GM19438 (cell line): ENCODE measurements around the gene TH.

Experiments used
- ATAC-seq: cut with Tn5 transposase; IDR thresholded peaks from one replicate; pipeline ENCODE4 v1.9.1; 2021; ENCODE audit warnings: low read depth; ENCODE audit not compliant: unreplicated experiment

TH gene

DNA sequence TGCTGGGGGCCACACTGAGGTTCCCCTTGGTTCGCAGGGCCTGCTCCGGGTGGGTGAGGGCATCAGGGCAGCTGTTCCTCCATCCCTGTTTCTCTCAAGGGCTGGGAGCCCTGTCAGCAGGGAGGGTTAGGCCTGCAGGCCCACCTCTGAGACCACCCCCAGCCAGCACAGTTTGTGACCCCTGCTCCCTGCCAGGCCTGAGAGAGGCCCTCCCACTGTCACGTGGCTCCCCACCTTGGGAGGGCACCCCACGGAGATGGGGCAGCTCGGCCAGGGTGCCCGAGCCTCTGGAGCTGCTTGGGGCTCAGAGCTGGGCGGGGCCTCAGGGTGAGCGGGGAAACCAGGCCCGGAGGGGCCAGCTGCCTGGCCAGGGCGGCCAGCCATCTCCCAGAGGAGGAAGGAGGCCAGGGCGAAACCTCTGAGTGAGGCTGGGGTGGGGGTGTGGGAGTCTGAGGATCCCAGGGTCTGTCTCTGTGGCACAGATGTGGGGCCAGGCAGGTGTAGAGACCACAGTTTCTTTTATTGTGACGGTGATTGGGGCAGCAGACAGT lies 8.1 kb downstream of the TH start:
- ATAC-seq: no peak

DNA sequence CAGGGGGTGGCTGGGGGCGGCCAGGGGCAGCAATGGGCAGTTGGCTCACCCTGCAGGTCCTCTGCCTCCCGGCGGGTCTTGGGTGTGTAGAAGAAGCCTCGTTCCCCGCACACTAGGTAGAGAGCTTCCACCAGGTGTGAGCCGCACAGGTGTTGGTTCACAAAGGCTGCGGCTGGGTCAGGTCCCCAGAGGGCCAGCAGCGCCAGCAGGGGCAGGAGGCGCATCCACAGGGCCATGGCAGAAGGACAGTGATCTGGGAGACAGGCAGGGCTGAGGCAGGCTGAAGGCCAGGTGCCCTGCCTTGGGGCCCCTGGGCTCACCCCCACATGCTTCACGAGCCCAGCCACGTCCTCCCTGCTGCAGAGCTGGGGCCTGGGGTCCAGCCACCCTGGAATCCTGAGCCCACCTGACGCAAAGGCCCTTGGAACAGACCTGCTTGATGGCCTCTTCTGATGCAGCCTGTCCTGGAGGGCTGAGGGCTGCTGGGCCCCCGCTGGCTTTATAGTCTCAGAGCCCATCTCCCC lies 10.8 kb downstream of the TH start, which contains the start of gene INS:
Gene INS (minus strand): TSS at position 474 of the 524 bp plus-strand sequence. CDS start 238 bp downstream, at position 236.
- no peak for ATAC-seq

DNA sequence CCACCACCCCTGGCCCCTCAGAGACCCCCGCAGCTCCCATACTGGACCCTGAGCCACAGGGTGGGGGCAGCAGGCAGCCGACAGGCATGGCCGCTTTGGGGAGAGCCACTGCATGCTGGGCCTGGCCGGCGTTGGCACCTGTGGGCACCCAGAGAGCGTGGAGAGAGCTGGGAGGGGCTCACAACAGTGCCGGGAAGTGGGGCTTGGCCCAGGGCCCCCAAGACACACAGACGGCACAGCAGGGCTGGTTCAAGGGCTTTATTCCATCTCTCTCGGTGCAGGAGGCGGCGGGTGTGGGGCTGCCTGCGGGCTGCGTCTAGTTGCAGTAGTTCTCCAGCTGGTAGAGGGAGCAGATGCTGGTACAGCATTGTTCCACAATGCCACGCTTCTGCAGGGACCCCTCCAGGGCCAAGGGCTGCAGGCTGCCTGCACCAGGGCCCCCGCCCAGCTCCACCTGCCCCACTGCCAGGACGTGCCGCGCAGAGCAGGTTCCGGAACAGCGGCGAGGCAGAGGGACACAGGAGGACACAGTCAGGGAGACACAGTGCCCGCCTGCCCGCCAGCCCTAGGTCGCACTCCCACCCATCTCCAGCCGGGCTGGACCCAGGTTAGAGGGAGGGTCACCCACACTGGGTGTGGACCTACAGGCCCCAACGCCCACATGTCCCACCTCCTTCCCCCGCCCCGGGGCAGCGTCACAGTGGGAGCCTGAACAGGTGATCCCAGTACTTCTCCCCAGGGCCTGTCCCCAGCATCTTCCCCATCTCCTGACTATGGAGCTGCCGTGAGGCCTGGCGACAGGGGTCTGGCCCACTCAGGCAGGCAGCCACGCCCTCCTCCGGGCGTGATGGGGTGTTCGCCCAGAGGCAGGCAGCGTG lies 11.8 kb downstream of the TH start:
- no peak for ATAC-seq

DNA sequence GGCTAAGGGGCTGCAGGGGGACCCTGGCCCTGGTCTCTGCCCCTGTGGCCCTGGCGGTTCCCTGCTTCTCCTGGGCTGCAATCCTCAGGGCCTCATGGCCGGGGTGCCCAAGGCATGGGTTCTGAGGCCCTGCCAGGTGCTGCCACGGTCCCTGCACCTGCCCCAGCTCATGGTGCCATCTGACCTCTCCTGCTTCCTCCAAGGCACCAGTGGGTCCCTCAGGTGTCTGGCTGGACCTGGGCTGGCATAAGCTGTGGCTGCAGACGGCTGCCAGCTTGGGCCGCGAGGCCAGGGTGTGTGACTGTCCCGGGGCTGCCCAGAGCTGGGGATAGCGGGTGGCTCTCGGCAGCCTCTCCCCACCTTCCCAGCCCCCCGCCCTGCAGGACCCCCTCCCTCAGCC lies 12.6 kb downstream of the TH start:
- ATAC-seq: no peak

DNA sequence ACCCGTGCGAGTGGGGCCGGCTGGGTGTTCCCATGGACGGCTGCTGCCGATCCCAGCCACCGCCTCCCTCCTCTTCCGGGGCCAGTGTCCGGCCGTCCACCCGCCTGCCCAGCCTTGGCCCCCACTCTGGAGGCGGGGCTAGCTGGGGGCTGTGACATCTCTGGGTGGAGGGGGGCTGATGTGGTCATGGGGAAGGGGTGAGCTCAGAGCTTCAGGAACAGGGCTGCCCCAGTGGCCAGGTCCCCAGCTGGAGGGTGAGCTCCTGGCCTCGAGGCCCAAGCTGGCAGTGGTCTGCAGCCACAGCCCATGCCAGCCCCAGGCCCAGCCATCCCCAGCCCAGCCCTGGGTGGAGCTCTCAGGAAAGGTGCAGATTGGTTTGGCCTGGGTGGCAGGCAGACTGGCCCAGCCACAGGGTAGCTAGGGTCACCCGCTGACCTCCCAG lies 13.3 kb downstream of the TH start:
- ATAC-seq: no peak

DNA sequence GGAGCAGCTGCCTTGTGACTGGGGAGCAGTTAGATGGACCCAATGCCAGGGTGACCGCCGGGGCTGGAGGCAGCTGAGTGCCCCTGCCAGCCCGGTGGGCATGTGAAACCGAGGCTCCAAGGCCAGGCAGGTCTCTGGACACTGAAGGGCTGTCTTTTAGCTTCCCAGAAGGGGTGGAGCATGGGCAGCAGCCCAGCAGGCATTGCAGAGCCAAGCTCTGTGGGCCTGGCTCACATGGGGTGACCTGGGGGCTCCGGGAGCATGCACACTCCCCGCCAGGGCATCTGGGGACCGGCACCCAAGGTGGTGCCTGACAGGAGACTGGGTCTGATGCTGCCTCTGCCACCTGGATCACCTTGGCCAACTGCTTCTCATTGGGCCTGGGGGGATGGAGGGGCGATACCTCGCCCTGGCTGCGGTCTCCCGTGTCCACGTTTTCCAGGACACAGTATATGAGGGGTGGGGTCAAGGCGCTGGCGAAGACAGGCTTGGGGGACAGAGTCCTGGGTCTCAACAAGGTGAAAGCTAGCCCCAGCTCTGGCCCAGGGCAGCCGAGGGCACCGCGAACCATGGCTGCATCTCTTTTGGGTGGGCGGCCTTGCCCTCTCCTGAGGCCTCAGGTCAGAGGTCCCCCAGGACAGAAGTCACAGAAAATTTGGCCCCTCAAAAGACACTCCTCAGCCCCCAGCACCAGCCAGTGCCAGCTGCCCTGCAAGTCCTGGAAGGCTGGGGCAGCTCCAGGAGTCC lies 14.1 kb downstream of the TH start:
- ATAC-seq: no peak

DNA sequence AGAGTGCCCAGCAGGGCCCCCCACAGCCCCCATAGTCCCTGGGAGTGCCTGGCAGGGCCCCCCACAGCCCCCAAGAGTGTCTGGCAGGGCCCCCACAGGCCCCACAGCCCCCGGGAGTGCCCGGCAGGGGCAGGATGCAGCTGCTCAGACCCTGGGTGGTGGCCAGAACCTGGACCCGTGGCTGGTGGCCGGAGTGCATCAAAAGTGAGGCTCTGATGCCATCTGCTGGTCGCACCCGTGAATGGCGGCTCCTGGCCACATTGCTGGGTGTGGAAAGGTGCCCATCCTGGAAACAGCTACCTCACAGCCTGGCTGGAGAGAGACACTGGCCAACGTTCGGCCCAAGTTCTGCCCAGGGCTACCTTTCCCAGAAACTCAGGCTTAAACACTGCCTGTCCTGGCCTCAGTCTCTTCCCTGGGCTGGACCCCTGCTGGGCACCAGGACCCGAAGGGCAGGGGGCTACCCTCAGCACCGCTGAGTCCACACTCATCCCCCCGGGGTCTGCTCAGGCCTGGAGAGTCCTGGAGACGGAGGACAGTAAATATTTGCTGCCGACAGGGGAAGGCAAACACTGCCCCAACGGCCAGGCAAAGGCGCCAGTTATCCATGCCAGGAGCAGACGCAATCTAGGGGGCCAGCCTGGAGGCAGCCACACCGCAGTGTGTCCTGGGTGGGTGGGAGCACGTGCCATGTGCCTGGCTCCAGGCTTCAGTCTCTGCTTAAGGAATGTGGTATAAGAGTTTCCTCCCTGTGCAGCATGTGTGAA lies 15.0 kb downstream of the TH start:
- no peak for ATAC-seq

DNA sequence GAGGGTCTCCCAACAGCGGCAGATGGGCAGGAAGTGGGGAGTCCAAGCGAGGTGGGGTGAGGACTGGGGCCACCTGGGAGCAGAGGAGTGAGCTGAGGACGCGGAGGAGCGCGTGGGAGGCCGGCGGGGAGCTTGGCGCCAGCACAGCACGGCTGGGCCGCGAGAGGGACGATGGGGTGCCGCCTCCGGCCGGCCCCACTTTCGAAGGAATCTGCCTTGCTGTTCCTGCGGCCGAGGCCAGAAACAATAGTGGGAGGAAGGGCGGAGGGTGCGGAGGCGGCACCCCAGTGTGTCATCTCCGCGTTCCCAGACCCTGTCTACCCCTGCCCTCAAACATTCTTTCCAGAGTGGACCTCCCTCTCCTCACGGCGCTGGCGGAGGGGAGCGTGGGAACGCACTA lies 16.1 kb downstream of the TH start:
- no peak for ATAC-seq

DNA sequence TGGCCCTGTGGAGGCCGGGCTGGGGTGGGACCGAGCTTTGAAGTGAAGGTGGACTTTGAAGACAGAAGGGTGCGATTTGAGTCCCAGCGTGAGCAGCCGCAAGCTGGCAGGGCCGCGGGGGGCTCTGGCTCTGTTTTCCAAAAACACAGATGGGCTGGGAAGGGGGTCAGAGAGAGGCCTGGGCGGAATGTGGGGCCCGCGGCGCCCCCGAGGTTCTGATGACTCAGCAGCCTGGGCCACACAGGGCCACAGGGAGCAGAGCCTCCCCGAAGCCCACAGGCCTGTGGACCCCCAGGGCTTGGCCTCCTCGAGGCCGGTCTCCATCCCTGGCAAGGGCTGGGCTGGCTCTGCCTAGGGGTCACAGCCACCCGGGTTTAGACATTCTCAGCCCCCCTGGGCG lies 16.7 kb downstream of the TH start:
- ATAC-seq: no peak

DNA sequence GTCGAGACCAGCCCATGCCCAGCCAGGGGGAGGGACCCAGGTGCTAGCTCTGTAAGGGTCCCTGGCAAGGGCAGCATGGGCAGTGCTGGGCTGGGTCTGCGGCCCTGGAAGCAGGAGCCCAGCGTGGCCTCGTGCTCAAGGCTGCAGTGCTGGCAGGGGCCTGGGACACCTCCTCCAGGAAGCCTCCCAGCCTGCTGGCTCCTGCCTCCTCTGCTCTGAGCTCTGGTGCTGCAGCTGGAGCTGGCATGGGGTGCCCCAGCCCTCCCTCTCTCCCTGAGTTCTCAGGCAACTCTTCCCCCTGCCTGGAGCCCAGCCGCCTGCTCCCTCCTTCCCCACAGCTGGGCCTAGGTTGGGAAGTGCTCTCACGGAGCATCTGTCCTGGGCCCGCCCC lies 17.4 kb downstream of the TH start:
- ATAC-seq: no peak

DNA sequence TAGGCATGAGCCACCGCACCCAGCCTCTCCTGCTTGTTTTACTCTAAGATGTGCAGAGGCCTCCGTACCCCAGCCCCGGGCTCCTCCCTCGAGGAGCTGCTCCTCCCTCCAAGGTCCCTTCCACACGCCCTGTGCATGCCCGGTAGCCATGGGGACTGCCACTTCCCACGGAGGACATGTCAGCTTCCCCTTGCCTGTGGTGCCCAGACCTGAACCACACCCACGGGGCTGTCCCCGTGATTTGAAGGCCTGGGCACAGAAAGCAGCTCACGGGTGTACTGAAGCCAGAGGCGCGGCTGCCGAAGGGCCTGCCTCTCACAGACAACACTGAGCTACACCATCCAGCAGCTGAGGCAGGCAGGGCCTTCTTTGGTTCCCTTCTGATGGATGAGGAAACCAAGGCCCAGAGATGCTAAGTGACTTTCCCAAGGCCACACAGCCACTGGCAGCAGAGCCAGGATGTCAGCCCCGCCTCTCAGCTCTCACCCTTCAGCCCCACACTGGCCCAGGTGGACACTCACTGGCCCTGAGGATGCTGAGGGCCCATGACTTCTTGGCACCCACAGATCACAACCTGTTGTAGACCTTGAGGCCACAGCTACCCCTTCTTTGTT lies 17.9 kb downstream of the TH start:
- no peak for ATAC-seq

DNA sequence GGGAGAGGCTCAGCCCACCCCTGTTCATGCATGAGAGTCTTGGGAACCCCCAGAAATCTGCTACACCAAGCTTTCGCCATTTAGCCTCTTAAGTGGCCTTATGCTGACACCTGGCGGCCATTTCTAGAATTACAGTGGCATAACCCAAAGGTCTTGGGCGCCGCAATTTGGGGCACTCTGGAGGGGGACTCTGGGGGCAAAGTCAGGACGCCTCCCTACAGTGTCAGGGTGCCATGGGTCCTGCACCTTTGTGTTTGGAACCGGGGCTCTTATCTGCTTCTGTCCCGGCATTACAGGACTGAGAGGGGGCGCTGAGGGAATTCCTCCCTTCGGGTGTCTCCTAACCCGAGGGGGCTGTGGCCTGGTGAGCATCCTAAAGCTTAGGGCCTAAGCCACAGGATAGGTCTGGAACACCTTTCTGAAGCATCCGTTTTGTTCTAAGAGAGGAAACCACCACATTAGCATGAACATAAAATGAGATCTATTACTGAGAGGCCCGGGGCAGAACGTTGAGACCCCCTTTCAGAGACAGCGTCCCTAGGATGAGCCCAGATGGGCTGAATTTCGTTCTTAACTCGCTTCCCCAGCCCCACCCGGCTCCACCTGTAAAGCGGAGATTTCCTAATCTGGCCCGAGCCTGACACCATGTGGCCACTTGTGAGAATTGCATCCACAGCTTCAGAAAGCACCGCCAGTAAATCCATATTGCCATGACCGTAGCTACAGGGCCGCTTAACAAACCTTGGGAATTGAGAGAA lies 19.9 kb downstream of the TH start:
- no peak for ATAC-seq

DNA sequence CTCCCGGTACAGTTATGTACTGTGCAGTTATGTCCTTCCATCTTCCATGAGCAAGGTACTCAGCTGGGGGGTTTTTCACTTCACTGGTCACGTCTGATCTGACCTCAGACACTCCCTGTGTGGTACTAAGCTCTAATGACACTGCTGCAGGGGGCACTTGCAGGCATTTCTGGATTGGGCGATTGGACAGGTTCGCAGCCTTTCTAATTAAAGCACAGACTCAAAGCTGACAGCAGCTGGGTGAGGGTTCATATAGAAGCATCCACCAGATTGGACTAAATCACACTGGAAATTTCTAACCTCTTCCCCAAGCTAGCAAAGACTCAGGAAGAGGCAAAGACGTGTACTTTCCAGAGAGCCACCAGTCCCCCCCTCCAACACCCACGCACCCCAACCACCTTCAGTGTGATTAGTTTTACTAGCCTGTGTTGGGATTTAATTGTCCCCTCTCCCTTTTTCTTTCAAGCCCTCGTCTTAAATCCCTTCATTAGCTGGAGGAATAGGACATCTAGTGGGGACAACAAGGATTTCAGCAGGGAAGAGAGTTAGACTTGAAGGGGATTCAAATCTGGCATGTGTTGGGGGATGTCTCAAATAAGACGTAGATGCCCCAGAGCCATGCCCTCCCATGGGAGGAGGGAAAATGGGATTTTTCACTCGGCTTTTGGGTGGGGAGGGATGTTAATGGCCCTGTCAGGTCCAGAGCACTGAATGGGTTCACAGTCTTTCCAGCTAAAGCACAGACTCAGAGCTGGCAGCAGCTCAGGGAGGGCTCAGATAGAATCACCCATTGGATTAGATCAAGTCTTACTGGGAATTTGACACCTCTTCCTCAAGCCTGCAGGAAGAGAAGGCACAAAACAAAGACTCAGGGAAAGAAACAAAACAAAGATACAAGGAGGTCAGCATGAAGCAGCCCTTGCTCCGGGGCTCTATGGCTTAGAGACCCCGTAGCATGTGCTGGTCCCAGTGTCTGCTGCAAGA lies 21.5 kb downstream of the TH start:
- no peak for ATAC-seq

DNA sequence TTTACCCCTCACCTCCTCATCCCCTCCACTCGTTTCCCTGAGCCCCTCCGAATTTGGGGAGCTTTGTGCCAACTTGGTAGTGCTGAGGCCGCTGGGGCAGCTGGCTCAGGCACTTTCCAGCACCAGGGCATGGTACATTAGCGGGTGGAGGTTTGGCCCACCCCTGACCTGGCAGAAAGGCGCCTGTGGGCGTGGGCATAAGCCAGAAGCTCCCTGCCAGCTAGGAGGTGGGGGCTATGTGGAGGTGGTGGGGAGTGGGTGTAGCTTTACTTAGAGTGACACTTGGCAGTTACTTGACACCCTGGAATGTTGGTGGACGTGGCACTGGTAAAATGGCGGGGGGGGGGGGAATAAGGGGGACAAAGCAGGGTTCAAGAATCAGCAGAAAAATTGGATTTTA lies 22.2 kb downstream of the TH start:
- no peak for ATAC-seq

DNA sequence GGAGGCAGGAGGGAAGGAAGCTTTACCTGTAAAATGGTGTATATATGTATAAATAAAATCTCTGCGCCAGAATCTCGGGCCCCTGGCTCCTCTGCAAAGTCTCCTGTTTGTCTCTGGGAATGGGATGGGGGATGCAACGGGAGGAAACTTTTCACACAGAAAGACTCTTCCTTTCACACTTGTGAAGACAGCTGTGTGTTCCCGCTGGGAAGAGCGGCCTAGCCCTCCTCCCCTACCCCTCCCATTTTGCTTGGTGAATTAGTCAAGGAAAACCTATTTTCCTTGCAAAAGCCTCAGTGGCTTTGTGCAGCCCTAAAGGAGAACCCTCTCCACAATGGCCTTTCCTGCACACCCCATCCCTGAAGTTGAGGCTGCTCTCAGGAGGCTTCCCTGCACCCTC lies 23.0 kb downstream of the TH start:
- no peak for ATAC-seq

DNA sequence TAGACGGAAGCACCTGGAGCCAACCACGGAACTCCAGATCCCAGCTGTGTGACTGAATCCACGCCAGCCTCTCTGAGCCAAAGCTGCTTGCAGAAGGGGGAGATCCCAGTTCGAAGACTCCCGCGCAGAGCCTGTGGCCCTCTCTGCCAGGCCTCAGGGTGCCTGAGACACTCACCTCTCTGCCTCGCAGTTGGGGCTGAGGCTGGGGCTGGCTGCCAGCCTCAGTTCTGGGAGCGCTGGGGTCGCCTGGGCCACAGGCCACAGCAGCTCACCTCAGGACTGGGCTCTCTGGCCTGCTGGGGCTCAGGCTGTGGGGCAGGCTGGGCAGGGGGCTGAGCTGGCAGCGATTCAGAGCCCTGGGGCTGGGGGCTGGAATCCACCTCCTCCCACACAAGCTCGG lies 24.2 kb downstream of the TH start:
- ATAC-seq: no peak

DNA sequence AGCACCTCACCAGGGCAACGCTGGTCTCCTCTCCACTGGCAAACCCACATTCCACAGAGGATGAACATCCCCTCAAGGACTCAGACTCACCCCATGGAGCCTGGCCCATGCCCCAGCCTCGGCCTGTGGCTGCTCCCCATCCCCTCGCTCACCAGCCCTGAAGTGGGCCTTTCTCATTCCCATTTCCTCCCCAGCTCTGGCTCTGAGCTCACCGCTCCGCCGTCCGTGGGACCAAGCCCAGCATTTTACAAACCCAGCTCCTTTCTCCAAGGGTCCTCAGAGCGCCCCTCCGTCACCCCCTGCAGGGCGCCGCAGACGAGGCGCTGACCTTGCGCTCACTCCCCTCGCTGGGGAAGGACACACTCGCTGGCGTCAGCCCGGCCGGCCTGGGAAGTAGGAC lies 25.6 kb downstream of the TH start:
- ATAC-seq: no peak

DNA sequence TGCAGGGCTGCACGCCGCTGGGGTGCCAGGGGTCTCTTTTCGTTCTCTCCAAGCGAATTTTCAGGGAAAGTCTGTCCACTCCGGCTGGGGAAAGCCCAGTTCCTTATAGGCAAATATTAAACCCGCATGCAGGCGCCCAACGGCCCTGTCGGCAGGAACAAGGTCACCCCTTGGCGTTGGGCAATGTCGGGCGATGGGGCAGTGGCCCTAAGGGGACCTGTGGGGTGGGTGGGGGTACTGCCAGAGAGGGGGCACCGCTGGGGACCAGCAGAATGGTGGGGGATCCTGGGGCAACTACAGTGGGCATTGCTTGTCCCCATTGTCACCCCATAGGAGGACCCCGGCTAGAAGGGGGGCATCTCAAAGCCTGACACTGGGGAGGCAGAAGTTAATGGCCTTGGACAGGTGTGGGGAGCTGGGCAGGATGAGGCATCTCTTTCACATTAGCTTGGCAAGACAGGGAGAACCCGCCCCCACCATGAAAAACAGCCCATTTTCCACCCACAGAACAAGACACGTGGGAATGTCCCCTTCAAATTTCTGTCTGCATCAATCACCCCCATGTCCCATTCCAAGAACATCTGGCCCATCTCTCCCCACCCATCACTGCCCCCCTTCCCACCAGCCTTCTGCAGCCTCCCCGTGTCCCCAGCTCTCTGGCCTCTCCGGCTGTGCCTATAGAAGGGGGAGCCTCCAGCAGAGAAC lies 26.9 kb downstream of the TH start:
- no peak for ATAC-seq
